NCI-H446 (cell line): ENCODE results near the gene AS3MT.
A peak's percentile ranks its signal among the peaks of the same experiment; 100 is the strongest.
"Not testable (repeated sequence)": the region's sequence is repeated elsewhere in the genome, so short reads cannot be mapped to it uniquely, and the experiment has no call there.

Experiments used
- DNase-seq, 2 experiments: peaks; one replicate each; lab custom pipeline; 2025; lab: John Stamatoyannopoulos, UW

Gene AS3MT, protein sequence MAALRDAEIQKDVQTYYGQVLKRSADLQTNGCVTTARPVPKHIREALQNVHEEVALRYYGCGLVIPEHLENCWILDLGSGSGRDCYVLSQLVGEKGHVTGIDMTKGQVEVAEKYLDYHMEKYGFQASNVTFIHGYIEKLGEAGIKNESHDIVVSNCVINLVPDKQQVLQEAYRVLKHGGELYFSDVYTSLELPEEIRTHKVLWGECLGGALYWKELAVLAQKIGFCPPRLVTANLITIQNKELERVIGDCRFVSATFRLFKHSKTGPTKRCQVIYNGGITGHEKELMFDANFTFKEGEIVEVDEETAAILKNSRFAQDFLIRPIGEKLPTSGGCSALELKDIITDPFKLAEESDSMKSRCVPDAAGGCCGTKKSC

DNA sequence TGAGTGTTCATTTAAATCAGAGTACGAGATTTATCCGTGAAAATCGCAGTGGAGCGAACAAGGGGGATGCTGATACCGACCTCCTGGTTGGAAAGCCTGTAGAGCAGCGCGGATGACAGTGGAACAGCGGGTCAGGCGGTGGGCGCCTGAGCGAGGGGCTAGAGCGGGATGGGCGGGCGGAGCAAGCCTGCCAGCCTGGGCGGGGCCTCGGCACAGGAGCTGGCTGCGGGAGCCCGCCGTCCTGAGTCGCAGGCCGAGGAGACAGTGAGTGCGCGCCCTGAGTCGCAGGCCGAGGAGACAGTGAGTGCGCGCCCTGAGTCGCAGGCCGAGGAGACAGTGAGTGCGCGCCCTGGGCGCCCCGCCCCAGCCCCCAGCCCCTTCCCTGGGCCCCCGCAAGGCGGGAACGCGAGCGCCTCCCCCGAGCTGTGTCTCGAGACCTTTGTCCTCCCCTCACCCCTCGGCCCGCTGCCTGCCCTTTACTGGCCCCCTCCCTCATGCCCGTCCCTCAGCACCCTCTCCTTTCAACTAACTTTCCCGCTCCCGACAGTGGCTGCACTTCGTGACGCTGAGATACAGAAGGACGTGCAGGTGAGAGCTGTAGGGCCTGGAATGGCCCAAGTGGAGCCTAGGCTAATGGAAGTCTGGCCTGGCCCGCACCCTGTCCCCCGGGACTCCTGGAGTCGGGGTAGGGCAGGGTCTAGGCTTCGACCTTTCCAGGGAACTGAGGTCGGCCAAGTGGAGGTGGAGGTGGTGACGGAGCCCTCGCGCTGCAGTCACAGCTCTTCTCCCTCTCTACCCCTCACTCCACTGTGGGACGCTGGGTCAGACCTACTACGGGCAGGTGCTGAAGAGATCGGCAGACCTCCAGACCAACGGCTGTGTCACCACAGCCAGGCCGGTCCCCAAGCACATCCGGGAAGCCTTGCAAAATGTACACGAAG lies at the start of gene AS3MT:
AS3MT (plus strand) TSS at position 213 of the 941 bp plus-strand sequence; CDS start at position 336, 123 bp downstream.
- DNase-seq: peak in 1 of 2 experiments; percentile 64

DNA sequence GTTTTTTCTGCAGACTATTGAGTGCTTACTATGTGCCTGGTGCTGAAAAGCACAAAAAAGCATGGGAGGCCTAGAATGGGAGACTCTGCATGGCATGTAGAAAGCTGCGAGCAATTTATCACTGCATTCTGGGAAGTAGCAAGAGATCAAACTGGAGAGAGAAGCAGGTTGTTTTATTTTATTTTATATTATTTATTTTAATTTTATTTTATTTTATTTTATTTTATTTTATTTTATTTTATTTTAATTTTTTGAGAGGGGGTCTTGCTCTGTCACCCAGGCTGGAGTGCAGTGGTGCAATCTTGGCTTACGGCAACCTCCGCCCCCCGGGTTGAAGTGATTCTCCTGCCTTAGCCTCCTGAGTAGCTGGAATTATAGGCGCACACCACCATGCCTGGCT lies 49.3 kb upstream of the AS3MT start:
- DNase-seq: not testable (repeated sequence)

DNA sequence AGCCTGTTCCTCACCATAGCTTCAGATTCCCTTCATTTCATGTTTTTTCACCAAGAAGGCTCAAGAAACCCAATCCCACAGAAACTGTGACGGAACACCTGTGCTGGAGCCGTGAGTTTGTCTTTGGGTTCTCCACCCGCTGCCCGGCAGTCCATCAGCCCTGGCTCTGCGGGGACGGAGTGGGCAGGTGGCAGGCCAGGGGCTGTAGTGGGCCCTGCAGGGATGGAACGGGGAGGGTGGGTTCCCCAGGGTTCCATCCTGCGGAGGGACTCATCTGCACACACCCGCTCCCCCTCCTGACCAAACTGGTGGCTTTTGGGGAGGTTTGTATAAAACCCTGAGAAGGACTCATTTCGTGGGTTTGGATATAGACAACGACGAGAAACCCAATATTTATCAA lies 47.0 kb upstream of the AS3MT start:
- no peak for DNase-seq

DNA sequence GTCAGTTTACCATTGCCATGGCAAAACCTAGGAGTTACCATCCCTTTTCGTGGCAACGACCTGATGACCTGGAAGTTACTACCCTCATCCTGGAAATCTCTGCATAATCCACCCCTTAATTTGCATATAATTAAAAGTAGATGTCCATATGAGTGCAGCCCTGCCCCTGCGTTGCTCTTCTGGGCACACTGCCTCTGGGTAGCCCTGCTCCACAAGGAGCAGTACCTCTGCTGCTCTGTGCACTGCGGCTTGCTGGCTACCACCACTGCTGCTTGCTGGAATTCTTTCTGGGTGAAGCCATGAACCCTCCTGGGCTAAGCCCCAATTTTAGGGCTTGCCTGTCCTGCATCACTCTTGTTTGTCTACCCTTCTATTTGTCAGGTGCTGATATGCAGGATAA lies 44.6 kb upstream of the AS3MT start:
- DNase-seq: no peak

DNA sequence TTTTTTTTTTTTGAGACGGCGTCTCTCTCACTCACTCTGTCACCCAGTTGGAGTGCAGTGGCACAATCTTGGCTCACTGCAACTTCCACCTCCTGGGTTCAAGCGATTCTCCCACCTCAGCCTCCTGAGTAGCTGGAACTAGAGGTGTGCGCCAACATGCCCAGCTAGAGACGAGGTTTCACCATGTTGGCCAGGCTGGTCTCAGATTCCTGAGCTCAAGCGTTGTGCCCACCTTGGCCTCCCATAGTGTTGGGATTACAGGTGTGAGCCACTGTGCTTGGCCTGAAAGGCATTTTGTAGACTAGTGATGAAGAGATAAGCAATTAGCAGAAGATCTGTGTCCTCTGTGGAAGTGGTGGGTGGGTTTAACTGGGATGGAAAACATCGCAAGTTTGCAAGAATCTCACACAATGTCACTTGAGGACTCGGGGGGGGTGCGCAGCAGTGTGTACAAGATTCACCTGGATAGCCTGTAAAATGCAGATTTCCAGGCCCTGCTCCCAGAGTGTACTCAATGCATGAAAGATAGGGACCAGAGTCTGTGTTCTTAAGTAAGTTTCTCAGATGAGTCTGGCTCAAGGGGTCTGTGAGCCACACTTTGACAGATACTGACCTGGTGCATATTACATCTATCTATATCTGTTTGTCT lies 43.0 kb upstream of the AS3MT start:
- DNase-seq: no peak

DNA sequence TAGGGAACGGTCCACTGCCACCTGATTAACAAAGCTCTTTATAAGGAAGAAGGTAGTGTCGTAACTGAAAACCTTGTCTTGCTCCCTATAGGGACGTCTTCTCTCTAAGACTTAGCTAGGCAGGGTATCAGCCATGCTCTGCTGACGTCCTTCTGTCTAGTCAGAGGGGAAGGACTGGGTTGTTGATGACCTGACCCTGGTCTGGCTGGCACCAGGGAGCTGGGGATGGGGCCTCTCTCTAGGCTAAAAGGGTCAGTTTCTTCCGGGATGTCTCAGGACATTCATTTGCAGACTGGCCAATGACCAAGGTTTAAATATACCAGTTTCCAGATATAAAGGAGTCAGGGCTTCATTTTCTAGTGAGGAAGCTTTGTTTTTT lies 41.7 kb upstream of the AS3MT start:
- no peak for DNase-seq

DNA sequence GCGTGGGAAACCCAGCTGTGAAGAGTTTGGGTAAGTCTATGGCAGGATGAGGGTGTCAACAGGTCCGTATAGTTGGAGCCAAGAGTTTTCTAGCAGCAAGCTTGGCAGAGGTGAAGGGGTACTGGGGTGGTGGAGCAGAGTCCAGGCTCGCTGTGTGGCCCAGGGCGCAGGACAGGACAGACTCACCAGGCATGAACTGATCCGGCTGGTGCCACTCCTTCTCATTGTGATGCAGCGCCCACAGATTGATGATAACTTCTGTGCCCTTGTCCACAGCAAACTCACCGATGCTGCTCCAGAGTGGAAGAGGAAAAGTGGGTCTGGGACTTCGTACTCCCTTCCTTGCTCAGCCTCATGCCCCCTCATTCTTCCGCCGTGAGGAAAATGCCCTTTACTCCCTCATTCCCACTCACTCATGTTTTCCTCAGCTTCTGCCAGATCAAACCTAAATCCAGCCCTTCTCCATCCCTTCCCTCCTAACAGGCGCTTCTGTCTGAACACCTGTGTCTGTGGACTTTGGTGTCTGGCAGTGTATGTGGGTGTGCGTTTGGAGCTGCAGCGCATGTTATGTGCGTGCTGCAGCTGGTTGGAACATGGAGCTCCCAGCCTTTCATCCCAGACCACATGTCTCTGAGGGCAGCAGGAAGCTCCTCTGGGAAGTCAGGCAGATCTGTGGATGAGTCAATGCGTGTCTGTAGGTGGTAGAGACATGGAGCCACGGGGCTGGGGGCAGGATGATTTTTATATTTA lies 37.8 kb upstream of the AS3MT start:
- DNase-seq: no peak

DNA sequence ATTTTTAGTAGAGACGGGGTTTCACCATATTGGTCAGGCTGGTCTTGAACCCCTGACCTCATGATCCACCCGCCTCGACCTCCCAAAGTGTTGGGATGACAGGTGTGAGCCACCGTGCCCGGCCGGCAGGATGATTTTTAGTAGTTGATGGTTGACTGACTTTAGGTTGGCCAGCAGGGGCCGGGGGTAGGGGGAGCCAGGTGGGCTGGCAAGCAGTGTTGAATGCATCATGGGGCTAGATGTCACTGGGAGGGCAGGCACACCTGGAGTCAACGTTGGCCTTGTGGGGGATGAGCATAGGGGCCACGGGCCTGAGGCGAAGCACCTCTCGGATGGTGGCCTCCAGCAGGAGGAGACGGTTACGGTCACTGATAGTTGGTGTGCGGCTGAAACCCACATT lies 37.0 kb upstream of the AS3MT start:
- no peak for DNase-seq

DNA sequence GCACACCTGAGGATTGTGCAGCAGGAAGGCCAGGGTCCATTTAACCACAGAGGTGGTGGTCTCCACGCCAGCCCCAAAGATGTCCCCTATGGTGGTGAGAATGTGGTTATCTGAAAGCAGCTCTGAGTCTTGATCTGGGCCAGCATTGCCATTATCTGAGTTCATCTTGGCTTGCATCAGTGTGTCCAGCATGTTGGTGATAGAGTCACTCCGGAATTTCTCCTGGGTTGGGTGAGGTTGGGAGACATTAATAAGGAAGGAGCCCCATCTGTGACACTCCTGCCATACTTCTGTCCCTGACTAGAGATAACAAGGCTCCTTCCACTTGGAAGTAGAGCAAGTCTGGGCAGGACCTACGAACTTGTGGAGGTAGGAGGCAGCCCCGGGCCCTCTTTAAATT lies 36.3 kb upstream of the AS3MT start:
- DNase-seq: no peak

DNA sequence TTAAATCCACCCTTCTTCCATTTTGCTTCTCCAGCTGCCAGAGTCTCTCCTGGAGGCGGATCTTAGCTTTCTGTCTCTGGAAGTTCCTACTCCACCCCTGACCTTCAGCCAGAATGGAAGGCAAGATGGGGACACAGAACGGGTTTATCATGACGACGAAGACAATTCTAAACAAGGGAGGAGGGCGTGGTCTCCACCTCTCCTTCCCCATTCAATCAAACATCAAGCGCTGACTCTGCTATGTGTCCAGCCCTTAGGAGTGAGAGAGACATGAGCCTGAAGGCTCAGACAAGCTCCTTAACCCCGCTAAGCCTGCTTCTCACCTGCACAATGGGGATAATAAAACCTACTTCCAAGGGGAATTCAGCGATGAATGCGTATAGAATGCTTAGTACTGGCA lies 35.1 kb upstream of the AS3MT start:
- no peak for DNase-seq

DNA sequence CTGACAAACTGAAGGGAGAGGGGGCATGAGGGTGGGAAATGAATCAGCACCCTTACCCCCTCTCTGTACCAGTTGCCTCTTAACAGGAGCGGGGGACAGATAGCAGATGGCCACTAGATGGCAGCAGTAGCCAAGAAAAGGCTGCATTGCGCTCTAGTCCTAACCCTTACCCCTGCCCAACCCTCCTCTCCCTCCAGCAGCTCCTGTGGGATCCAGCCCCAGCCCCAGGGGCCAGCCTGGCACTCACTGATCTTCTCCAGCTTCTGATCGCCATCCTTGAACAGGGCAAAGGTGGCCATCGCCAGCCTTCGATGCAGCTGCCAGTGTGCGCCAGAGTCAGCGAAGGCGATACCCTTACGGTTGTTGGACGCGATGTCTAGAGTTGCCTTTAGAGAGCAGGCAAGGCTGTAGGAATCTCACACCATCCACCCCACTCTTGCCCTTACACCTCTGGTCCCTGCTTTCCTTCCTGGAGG lies 34.2 kb upstream of the AS3MT start:
- peak; percentile 22 to 76 for DNase-seq

DNA sequence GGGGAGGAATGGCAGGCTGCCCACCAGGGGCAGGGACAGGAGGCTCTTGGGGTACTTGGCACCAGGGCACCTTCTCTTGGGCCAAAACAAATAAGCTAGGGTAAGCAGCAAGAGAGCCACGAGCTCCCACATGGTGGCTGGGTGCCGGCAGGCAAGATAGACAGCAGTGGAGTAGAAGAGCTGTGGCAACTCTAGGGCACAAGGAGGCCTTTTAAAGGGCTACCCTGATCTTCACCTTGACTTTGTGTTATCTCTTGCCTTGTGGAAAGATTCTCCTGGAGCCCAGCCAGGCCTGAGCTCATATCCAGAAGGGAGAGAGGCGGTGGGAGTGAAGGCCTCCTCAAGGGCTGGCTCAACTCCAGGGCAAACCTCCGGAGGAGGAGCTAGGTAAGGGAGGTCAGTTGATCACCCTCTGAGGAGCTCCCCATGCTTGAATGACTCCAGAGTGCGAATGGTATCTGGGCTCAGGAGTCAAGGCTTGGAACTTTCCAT lies 32.0 kb upstream of the AS3MT start, which contains the start of gene CYP17A1:
CYP17A1 (minus strand) TSS at position 184 of the 492 bp plus-strand sequence; CDS start at position 132, 52 bp downstream.
- DNase-seq: peak; percentile 80 to 91

DNA sequence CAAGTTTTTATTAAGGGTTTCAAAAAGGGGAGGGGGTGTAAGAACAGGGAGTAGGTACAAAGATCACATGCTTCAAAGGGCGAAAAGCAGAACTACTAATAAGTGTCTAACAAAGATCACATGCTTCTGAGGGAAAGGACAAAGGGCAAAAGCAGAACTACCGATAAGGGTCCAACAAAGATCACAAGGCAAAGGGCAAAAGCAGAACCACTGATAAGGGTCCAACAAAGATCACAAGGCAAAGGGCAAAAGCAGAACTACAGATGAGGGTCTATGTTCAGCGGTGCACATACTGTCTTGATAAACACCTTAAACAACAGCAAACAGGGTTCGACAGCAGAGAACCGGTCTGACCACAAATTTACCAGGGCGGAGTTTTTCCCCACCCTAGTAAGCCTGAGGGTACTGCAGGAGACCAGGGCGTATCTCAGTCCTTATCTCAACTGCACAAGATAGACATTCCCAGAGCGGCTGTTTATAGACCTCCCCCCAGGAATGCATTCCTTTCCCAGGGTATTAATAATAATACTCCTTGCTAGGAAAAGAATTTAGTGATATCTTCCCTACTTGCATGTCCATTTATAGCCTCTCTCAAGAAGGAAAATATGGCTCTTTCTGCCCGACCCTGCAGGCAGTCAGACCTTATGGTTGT lies 30.9 kb upstream of the AS3MT start:
- DNase-seq: not testable (repeated sequence)

DNA sequence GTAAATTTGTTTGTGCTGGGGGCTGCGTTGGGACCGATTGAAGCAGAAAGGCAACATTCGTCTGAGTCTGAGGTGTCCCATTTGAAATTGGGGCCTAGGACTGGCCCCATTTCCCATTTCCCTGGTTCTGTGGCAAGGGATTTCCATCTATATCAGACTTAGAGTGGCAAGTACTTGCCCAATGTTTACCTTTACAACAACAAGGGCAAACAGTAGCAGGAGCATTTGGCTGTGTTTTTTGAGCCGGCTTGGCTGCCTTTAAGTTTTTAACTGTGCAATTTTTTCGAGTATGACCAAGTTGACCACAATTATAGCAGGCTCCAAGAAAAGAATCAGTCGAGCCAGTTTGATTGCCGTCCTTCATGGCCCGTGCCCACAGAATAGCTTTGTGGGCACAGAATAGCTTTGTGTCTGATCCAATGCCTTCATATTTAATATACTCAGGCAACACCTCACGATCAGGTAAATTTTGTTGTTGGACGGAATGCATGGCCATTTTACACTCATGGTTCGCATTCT lies 27.4 kb upstream of the AS3MT start:
- no peak for DNase-seq

DNA sequence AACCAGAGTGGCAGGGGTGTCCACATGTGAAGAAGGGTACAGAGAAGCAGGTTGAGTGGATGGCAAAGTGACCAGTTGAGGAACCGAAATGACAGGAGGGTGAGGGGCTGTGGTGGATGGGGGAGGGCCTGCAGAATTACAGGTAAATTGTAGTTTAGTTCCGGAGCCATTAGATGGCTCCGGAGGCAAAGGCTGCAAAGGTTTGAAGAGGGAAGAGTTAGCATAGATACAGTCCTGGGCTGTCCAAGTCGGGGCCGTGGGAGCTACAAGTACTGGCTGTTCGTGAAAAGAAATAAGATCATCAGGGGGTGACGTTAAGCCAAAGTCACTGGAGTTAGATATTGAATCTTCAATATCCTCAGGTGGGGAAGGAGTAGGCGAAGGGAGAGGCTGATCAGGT lies 26.1 kb upstream of the AS3MT start:
- not testable (repeated sequence) for DNase-seq

DNA sequence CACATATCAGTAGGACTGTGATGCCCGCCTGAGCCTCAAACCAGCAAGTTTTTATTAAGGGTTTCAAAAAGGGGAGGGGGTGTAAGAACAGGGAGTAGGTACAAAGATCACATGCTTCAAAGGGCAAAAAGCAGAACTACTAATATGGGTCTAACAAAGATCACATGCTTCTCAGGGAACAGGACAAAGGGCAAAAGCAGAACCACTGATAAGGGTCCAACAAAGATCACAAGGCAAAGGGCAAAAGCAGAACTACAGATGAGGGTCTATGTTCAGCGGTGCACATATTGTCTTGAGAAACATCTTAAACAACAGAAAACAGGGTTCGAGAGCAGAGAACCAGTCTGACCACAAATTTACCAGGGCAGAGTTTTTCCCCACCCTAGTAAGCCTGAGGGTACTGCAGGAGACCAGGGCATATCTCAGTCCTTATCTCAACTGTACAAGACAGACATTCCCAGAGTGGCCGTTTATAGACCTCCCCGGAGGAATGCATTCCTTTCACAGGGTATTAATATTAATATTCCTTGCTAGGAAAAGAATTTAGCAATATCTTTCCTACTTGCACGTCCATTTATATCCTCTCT lies 25.0 kb upstream of the AS3MT start:
- DNase-seq: not testable (repeated sequence)

DNA sequence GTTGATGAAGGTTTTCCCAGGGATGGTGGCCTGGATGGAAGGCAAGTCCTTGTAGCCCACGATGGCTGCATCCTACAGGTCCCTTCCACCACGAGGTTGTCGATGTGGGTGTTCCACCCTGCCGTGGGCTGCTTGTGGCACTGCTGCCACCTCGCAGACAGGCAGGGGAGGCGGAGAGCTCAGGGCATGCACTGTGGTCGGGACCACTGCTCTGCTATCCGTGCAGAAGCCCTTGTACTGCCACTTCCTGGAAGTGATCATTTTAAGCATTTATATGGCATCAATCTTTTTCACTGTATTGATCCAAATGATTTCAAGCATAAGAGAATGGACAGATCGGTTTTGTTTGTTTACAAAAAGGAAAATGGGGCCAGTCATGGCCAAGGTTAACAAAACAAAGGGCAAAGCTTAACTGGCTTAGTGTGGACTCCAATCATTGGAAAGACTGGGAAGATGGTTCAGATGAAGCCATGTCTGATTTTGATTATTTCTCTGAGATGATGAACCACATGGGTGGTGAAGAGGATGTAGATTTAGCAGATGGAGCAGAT lies 23.8 kb upstream of the AS3MT start:
- DNase-seq: no peak

DNA sequence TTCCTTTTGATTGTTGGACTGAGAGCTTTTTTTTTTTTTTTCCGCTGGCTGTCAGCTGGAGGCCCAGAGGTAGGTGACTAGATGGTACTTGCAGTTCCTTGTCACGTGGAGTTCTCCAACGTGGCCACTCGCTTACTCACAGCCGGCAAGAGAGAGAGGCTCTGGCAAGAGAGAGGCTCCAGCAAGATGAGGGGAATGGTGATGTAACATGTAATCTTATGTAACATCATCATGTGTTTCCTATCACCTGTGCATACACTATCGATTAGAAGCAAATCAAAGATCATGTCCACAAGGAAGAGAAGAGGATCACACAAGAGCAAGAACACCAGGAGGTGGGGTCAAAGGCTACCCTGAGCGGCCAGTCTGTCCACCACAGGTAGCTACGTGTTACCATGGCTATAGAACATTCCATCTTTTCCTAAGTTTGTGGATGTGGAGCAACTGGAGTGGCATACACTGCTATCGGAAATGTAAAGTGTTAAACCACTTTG lies 19.2 kb upstream of the AS3MT start:
- no peak for DNase-seq

DNA sequence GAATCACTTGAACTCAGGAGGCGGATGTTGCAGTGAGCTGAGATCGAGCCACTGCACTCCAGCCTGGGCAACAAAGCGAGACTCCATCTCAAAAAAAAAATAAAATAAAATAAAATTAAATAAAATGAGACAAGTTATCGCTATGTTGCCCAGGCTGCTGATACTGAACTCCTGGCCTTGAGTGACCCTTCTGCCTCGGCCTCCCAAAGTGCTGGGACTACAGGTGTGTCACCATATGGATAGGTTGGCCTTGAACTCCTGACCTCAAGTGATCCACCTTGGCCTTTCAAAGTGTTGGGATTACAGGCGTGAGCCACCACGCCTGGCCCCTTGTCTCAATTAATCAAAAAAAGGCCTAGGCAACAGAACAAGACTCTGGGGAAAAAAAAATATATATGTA lies 16.0 kb upstream of the AS3MT start:
- not testable (repeated sequence) for DNase-seq
